ENCODE measurements around the gene ACAA1.
"Not testable (repeated sequence)": the region's sequence is repeated elsewhere in the genome, so short reads cannot be mapped to it uniquely, and the experiment has no call there.

Gene ACAA1

DNA sequence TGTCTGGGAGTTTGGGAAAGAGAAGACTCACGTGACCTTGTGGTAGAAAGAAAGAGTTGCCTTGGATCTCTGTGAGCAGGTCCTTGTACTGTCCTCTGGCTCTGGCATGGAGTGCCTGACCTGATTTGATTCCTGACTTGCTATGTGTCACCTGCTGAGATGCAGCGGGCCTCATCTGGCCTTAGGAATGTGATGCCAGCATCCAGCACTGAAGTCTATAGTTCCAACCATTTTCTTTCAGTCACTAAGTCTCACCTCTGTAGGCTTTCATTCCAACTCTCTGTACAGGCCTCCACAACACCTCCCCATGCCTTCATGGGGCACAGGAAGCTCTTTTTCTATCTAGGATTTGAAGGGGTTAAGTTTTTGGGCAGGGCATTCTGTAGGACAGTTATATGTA is 16.3 kb upstream of the ACAA1 start:
- no peak for DNase-seq

DNA sequence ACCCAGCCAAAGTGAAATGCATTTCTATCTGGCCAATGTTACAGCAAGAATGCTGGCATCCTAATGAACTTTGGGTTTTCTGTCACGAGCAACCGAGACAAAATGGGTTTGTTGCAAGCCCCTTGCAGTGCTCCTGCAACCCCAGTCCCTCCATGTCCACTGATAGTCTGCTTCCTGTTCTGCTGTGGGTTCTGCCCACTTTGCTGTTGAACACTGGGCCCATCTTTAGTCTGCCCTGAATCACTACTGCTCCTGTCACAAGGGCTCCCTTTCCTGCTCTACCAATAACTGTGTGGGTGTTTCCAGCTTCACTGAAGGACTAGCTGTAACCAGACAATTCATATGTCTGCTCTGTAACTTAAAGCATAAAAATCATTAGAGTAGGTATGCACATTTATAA is 15.7 kb upstream of the ACAA1 start:
- no peak for DNase-seq

DNA sequence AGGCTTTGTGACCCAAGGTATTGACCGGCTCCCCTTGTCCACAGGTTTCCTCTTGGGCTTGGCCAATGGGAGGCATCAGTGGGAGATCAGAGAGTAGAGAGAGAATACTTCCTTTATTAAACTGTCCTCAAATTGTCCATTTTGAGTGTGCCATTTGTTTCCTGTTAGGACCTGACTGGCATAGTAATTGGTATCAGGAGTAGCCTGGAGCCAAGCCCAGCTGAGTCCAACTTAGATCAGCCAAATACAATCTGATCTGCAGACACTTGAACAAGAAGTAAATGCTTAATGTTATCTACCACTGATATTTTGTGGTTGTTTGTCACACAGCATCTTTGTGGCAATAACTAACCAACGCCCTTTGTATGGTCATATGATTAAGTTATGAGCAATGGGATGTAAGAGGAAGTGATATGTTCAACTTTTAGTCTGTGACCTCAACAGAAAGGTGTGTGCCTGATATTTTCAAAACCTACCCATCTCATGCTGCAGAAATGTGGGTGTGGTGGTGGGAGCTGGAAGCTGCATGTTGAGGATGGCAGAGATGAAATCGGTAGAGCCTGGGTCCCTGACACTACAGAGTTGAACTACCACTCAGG is 14.8 kb upstream of the ACAA1 start:
- no peak for DNase-seq

DNA sequence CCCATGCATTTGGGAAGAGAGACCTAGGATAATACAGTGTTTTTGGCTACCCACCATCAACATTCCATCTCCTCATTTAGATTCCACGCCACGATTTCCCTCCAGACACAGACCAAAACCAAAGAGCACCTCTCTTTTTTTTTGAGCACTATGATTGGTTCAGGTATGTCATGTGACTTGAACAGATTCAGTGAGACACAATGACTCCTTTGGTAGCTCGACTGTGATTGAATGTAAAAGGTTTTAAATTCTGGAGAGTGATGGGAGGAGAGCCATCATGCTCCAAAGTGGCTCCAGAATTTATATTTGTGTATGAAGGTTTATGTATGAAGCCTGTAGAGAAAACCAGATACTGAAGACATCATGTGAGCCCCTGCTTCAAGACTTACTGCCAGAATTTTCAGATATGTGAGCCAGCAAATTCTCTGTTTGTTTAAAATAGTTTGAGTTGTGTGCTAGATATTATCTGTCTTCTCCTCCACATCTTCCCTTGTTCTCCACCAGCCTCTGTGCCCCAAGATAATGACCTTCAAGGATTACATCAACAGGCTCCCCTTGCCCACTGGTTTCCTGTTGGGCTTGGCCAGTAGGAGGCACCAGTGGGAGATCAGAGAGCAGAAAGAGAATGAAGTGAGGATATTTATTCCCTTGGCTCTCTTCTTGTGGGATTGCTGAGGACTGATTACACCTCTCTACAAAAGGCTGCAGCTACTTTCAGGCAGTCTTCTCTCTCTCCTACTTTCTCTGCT is 14.0 kb upstream of the ACAA1 start:
- no peak for DNase-seq

DNA sequence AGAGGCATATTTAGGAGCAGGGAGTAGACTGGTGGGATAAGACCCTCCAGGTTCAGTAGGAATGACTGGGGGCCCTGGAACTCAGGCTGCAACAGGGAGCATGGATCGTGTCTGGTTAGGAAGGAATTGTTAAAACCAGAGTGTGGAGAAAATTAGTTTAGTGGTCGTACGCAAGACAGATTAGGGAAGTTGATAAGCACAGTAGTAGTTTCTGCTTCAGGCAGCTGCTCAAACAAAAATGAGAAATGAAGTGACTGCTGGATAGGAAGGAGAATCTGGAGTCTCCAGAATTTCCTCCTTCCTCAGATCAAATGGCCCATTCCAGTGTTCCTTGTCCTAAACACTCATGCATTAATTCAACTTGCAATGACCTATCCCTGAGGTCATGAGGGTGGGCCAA is 12.8 kb upstream of the ACAA1 start:
- DNase-seq: no peak

DNA sequence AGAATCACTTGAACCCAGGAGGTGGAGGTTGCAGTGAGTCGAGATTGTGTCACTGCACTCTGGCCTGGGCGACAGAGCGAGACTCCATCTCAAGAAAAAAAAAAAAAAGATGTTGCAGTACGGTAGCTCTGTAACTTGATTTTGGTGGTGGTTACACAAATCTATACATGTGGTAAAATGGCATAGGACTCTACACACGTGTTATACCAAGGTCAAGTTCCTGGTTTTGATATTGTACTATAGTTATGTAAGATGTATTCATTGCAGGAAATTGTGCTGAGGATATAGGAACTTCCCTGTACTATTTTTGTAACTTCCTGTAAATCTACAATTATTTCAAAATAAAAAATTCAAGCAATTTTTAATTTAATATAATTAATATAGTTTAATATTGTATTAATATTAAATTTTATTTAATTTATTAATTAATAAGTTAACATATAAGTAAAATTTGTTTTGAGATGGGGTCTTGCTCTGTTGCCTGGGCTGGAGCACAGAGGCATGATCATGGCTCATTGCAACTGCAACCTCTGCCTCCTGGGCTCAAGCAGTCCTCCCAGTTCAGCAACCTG is 11.5 kb upstream of the ACAA1 start:
- DNase-seq: no peak

DNA sequence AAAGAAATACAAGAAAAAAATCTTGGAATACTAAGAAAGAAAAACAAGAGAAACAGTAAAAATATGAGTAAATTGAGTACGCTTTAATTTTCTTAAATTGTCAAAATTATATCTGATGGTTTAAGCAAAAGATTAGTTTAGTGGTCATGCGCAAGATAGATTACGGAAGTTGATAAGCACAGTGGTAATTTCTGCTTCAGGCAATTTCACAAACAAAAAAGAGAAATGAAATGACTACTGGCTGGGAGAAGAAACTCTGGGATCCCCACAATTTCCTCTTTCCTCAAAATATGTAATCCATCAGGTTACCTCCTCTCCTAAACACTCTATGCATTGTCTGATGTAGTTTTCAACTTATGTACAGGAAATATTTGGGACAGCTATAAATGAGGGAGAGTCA is 10.5 kb upstream of the ACAA1 start:
- DNase-seq: no peak

DNA sequence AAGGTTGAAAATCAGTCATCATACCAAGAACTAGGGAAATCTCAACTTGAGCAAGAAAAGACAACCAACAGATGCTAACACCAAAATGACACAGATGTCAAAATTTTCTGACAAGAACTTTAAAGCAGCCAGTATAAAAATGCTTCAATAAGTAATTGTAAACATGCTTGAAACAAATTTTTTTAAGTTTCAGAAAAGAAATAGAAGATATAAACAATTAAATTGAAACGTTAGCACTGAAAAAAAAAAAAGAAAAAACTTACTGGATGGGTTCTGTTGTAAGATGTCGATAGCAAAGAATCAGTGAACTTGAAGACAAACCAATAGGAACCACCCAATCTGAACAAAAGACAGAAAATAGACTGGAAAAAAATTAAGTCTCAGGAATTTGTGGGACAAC is 9.6 kb upstream of the ACAA1 start:
- no peak for DNase-seq

DNA sequence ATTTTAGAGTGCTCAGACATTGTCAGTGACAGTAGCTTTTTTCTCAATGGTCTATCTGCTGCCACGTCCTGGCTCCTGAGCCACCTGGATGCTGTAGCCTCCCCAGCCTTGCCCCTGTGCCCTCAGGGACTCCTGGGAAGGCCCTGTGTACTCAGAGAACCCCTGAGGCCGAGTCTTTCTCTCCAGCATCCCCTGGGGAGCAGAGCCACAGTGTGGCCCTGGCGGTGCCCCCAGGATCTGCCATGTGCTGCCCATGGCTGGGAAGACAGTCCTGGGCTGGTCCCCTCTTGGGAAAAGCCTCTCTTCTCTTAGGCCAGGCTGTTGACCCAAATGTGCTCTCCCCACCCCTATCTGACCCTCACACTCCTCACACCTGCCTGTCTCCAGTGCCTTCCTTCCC is 6.6 kb upstream of the ACAA1 start:
- no peak for DNase-seq

DNA sequence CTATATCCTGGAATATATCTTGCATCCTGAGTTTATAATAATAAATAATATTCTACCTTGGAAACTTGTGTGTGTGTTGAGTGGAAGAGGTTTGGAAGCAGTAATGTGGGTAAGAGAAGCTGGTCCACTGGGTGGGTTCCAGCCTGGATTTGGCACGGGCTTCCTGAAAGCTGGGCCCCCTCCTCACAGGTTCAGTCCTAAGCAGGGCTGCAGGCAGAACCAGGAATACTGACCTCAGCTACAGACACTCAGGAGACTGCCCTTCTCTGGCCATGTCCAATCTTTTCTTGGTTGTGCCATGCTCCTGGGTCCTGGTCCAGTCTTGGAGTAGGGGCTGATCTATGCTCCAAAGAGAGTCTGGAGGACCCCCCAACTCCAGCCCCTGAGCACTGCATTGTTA is 6.0 kb upstream of the ACAA1 start:
- no peak for DNase-seq

DNA sequence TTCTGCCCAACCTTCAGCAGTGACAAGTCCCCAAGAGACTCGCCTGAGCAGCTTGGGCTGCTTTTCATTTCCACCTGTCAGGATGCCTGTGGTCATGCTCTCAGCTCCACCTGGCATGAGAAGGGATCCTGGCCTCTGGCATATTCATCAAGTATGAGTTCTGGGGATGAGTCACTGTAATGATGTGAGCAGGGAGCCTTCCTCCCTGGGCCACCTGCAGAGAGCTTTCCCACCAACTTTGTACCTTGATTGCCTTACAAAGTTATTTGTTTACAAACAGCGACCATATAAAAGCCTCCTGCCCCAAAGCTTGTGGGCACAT is 5.0 kb upstream of the ACAA1 start:
- no peak for DNase-seq

DNA sequence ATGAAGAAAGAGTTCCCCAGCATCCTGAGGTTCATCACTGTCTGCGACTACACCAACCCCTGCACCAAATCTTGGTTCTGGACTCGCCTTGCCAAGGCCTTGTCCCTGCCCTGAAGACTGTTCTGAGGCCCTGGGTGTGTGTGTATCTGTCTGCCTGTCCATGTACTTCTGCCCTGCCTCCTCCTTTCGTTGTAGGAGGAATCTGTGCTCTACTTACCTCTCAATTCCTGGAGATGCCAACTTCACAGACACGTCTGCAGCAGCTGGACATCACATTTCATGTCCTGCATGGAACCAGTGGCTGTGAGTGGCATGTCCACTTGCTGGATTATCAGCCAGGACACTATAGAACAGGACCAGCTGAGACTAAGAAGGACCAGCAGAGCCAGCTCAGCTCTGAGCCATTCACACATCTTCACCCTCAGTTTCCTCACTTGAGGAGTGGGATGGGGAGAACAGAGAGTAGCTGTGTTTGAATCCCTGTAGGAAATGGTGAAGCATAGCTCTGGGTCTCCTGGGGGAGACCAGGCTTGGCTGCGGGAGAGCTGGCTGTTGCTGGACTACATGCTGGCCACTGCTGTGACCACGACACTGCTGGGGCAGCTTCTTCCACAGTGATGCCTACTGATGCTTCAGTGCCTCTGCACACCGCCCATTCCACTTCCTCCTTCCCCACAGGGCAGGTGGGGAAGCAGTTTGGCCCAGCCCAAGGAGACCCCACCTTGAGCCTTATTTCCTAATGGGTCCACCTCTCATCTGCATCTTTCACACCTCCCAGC is 4.4 kb upstream of the ACAA1 start:
- no peak for DNase-seq

DNA sequence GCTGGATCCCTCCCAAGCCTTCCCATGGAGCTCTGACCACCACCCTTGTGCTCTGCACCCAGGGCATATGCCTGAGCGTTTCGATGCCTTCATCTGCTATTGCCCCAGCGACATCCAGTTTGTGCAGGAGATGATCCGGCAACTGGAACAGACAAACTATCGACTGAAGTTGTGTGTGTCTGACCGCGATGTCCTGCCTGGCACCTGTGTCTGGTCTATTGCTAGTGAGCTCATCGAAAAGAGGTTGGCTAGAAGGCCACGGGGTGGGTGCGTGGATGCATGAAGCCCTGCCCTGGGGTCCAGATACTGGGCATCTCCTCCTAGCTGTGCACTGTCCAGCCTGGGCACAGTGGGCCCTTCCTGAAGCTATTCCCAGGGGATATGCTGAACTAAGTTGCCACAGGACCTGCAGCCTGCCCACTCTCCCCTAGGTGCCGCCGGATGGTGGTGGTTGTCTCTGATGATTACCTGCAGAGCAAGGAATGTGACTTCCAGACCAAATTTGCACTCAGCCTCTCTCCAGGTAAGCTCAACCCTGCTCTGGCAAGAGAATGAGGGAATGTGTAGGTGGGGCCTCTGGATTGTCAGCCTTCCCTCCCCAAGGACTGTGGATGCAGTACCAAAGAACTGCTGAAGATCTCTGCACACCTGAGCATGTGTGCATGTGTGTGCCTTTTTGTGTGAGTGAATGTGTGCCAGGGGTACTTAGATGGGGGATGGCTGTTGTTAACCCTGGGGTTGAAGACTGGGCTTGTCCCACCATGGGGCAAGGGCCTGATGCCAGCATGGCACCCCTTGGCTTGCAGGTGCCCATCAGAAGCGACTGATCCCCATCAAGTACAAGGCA is 3.6 kb upstream of the ACAA1 start:
- DNase-seq: no peak

DNA sequence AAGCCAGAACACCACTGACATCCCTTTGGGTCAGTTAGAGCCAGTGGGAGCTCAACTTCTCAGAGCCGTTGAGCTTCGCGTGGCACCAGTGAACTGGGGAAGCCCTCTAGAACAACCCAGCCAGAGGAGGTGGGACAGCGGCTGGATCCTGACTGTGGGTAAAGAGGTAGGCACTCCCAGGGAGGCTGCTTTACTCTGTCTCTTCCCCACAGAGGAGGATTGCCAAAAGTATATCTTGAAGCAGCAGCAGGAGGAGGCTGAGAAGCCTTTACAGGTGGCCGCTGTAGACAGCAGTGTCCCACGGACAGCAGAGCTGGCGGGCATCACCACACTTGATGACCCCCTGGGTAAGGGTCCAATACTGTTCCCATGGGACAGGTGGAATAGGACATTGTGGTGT is 2.7 kb upstream of the ACAA1 start:
- no peak for DNase-seq

DNA sequence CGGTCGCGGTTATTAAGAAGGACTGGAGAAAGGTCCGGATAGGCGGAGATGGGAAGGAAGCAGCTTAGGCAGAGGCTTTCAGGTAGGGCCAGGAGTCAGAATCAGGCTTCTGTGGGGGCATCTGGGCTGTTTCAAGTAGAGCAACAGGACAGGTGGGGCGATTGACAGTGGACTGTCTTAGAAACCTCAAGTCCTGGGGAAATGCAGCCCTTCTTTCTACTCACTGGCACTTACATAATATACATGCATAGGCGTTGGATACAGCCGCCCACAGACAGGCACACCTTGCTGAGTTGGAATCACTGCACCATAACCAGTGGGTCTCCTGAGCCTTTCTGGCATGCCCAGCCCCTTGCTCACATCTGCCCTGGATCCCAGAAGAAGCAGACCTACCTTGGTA is 2.3 kb upstream of the ACAA1 start:
- DNase-seq: no peak

DNA sequence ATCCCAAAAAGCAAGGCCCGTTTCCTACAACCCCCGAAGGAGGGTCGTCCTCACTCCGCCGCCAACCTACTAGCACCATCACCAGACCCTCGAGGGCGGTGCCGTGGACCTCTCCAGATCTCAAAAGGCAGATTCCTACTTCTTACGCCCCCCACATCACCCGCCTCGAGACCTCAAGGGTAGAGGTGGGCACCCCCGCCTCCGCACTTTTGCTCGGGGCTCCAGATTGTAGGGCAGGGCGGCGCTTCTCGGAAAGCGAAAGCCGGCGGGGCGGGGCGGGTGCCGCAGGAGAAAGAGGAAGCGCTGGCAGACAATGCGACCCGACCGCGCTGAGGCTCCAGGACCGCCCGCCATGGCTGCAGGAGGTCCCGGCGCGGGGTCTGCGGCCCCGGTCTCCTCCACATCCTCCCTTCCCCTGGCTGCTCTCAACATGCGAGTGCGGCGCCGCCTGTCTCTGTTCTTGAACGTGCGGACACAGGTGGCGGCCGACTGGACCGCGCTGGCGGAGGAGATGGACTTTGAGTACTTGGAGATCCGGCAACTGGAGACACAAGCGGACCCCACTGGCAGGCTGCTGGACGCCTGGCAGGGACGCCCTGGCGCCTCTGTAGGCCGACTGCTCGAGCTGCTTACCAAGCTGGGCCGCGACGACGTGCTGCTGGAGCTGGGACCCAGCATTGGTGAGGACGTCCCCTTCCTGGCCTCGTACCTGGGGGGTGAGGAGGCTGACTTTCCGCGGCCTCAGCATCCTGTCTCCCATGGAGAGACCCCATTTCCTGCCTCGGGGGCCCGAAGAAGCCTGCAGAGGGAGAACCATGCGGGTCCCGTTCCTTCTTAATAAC is 1.6 kb upstream of the ACAA1 start, which contains the start of gene MYD88:
Gene MYD88 (plus strand): TSS at position 313 of the 842 bp plus-strand sequence. CDS start 40 bp downstream, at position 353.
- DNase-seq: peak; percentile 81

DNA sequence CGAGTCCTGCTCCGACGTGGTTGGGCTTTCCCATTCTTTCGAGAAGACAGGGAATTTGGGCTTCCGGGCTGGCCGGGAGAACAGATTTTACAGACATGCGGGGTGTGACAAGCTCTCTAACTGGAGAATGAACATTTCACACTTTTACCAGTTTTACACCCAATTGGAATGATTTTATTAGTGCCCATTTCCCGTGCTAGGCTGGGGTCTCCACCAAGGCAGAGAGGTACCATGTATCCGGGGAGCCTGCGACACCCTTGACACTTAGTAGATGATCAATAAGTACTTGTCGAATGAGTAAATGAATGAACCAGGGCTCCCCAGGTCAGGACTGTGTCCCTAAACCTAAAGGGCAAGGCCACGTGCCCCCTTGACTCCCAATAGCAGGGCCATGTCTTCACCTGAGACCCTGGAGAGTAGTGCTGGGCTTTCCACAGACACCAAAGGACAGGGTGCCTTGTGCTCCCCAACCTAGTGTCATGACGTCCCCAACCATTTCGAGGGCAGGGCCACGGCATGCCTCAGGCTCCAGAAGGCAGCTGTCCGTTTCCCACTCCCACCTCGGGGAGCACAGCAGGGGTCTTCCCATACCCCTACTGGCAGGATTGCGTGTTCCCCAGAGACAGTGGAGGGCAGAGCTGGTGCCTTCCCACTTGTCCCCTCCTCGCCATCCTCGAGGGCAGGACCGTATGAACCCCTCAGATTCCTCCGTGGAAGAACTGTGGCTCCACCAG is 855 bp upstream of the ACAA1 start:
- DNase-seq: no peak

DNA sequence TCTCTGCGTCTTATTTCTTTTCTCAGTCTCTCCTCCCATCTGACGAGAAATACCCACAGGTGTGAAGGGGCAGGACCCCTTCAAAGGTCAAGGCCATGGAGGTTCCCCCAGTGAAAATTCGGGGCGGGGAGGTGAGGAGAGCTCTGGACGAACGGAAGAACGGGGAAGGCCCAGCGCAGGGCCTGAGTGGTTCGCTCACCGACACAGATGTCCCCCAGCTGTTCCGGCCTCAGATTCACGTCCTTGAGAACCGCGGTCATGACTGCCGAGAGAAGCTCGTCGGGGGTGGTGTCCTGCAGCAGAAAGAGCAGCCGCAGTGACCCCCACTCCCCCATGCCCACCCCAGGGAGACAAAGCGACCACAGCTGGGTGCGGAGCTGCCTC is 542 bp downstream of the ACAA1 start:
- DNase-seq: no peak

DNA sequence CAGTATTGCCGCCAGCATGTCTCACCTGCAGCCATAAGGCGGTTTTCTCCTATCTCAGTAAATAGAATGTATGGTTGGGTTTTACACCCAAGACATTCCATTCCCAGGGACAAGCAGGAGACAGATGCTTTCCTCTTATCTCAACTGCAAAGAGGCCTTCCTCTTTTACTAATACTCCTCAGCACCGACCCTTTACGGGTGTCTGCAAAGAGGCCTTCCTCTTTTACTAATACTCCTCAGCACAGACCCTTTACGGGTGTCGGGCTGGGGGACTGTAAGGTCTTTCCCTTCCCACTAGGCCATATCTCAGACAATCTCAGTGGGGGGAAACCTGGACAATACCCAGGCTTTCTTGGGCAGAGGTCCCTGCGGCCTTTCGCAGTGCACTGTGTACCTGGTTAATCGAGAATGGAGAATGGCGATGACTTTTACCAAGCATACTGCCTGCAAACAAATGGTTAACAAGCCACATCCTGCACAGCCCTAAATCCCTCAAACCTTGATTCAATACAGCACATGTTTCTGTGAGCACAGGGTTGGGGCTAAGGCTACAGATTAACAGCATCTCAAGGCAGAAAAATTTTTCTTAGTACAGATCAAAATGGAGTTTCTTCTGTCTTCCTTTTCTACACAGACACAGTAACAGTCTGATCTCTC is 1.2 kb downstream of the ACAA1 start:
- not testable (repeated sequence) for DNase-seq

DNA sequence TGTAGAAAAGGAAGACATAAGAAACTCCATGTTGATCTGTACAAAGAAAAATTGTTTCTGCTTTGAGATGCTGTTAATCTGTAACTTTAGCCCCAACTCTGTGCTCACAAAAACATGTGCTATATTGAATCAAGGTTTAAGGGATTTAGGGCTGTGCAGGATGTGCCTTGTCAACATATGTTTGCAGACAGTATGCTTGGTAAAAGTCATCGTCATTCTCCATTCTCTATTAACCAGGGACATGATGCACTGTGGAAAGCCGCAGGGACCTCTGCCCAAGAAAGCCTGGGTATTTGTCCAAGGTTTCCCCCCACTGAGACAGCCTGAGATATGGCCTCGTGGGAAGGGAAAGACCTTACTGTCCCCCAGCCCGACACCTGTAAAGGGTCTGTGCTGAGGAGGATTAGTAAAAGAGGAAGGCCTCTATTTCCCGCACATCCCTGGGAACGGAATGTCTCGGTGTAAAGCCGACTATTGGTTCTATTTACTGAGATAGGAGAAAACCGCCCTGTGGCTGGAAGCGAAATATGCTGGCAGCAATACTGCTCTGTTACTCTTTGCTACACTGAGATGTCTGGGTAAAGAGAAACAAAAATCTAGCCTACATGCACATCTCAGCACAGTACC is 2.3 kb downstream of the ACAA1 start:
- DNase-seq: not testable (repeated sequence)
